K562 (cell line): ENCODE measurements around the gene CCDC69. TPM values are rescaled to one million over a fixed set of nuclear protein-coding genes. Genes with fewer than 3 reads are reported as not detected.
A peak's percentile ranks its signal among the peaks of the same experiment; 100 is the strongest.

Source experiments
- ATAC-seq: fragments of 200-7000 bp; cut with Tn5 transposase; 3 replicates; pipeline ENCODE4 v1.9.1; 2020; ENCODE audit warnings: moderate library complexity
- BruUV-seq: library from RNA; stranded (reverse); fragments of 400-500 nt; replicated peaks from 2 replicates; lab custom pipeline; 2021; lab: Mats Ljungman, UMichigan
- CTCF ChIA-PET: fragments of 300-600 bp; formaldehyde crosslinking; extraction: SDS; loops from one replicate; lab custom pipeline; 2021; ENCODE audit warnings: low intra/inter-chr PET ratio; lab: Yijun Ruan, JAX
- POLR2A ChIA-PET: fragments of 300-600, 350-650 bp; sonication (Branson Sonifier 250); formaldehyde crosslinking; extraction: SDS; loops from one replicate; lab custom pipeline; 2021; ENCODE audit warnings: antibody characterized with exemption, inconsistent platforms; lab: Yijun Ruan, JAX
- DNase-seq, 4 experiments: peaks; one replicate each; pipeline versions ENCODE4 v3.0.0 to v3.0.0-alpha.2; 2011 to 2018; ENCODE audit warnings: low spot score in 3 of 4, mixed read lengths in 3 of 4; ENCODE audit errors: extremely low read depth in 1 of 4
- FAIRE-seq: peaks from 2 replicates; lab custom pipeline; 2011; peaks lifted over from hg19 to GRCh38; lab: Jason Lieb, UNC
- H2AFZ ChIP-seq: 2 replicates; pipeline ENCODE4 v1.6.0; 2011; ENCODE audit warnings: low read depth, low read length, control low read depth, inconsistent platforms
- H3K27ac ChIP-seq: fragments of 200-600 bp; 3 replicates; pipeline ENCODE4 v1.8.0; 2011; ENCODE audit warnings: low read depth, mild to moderate bottlenecking, control low read depth, inconsistent platforms, low read length, moderate library complexity, mixed read lengths; ENCODE audit errors: extremely low read depth
- H3K27me3 ChIP-seq, 2 experiments: fragments of 300-600 bp in 1 of 2; 2 replicates in 1 of 2; 3 replicates in 1 of 2; pipeline versions ENCODE4 v1.6.0 to v1.8.0; 2011; ENCODE audit warnings: inconsistent platforms in 2 of 2, low read length in 2 of 2, mild to moderate bottlenecking in 1 of 2, mixed read lengths in 1 of 2, moderate library complexity in 1 of 2; ENCODE audit not compliant: control insufficient read depth in 2 of 2, insufficient read depth in 2 of 2
- H3K36me3 ChIP-seq: fragments of 300-600 bp; 3 replicates; pipeline ENCODE4 v1.8.0; 2011; ENCODE audit warnings: mild to moderate bottlenecking, low read length, inconsistent platforms; ENCODE audit not compliant: control insufficient read depth, insufficient read depth
- H3K4me1 ChIP-seq, 2 experiments: fragments of 200-600 bp in 1 of 2; replicated peaks in 1 of 2; 2 replicates in 1 of 2; 3 replicates in 1 of 2; pipeline versions ENCODE4 v1.5.1 to v1.8.0; 2011; ENCODE audit warnings: inconsistent platforms in 2 of 2, low read length in 2 of 2, mild to moderate bottlenecking in 1 of 2, mixed read lengths in 1 of 2, moderate library complexity in 1 of 2; ENCODE audit not compliant: control insufficient read depth in 2 of 2, insufficient read depth in 2 of 2
- H3K4me2 ChIP-seq: 2 replicates; pipeline ENCODE4 v1.6.1; 2011; ENCODE audit warnings: low read length, control low read depth, inconsistent platforms, mixed read lengths; ENCODE audit not compliant: insufficient read depth
- H3K4me3 ChIP-seq: fragments of 200-600 bp; sonication (generic), shearing (Covaris generic); 2 replicates; pipeline ENCODE4 v1.5.1; 2016; ENCODE audit warnings: control low read depth, inconsistent platforms
- H3K79me2 ChIP-seq: fragments of 200-600 bp; 3 replicates; pipeline ENCODE4 v1.8.0; 2011; ENCODE audit warnings: low read length, inconsistent platforms; ENCODE audit not compliant: control insufficient read depth, insufficient read depth
- H3K9ac ChIP-seq, 2 experiments: 2 replicates each; pipeline versions ENCODE4 v1.6.0 to v1.6.1; 2011; ENCODE audit warnings: low read depth in 2 of 2, low read length in 2 of 2, control low read depth in 1 of 2, inconsistent platforms in 1 of 2, mild to moderate bottlenecking in 1 of 2, mixed read lengths in 1 of 2; ENCODE audit not compliant: insufficient read depth in 1 of 2
- H3K9me1 ChIP-seq: one replicate; pipeline ENCODE4 v1.6.0; 2011; ENCODE audit warnings: inconsistent platforms, mild to moderate bottlenecking, low read length, moderate library complexity; ENCODE audit not compliant: control insufficient read depth, insufficient read depth
- H3K9me3 ChIP-seq: replicated peaks from 2 replicates; pipeline ENCODE4 v1.5.1; 2011; ENCODE audit warnings: low read depth, low read length, inconsistent platforms; ENCODE audit not compliant: control insufficient read depth, insufficient read depth
- H4K20me1 ChIP-seq: replicated peaks from 2 replicates; pipeline ENCODE4 v1.6.1; 2011; ENCODE audit warnings: low read length, inconsistent platforms, mixed read lengths; ENCODE audit not compliant: control insufficient read depth, insufficient read depth
- ARID2 ChIP-seq: fragments of 450-650 bp; IDR thresholded peaks from 2 replicates; pipeline ENCODE4 v1.6.1; 2017; ENCODE audit warnings: antibody characterized with exemption, mild to moderate bottlenecking
- ATF1 ChIP-seq, 2 experiments: fragments of 450-650 bp in 1 of 2; IDR thresholded peaks; 2 replicates each; pipeline ENCODE4 v1.6.1; 2016; ENCODE audit warnings: missing compliant biosample characterization in 1 of 2, missing genetic modification characterization in 1 of 2
- BHLHE40 ChIP-seq: IDR thresholded peaks from 2 replicates; pipeline ENCODE4 v1.6.1; 2011; ENCODE audit warnings: low read length, improper control_type of control experiment
- CBX8 ChIP-seq: fragments of 200-600 bp; sonication (generic); IDR thresholded peaks from 2 replicates; pipeline ENCODE4 v1.6.1; 2012; ENCODE audit warnings: borderline replicate concordance, mixed run types, low read depth, mild to moderate bottlenecking, moderate library complexity, mixed read lengths, low read length, control low read depth, inconsistent platforms; ENCODE audit not compliant: poor library complexity, severe bottlenecking; ENCODE audit errors: extremely low read depth
- CTBP1 ChIP-seq: fragments of 450-650 bp; IDR thresholded peaks from 2 replicates; pipeline ENCODE4 v1.6.1; 2016; ENCODE audit warnings: borderline replicate concordance
- GTF2A2 ChIP-seq: IDR thresholded peaks from 2 replicates; pipeline ENCODE4 v1.6.1; 2016; ENCODE audit warnings: mild to moderate bottlenecking, missing genetic modification characterization, missing compliant biosample characterization
- HNRNPUL1 ChIP-seq: fragments of 200-400 bp; formaldehyde crosslinking; IDR thresholded peaks from 2 replicates; pipeline ENCODE4 v1.6.1; 2017; ENCODE audit warnings: low read length
- MAZ ChIP-seq, 2 experiments: fragments of 450-650 bp in 1 of 2; sonication (generic) in 1 of 2; formaldehyde crosslinking; IDR thresholded peaks in 1 of 2; conservative IDR thresholded peaks in 1 of 2; 2 replicates each; pipeline versions ENCODE4 v1.4.0 to v1.5.0; 2020; ENCODE audit warnings: mild to moderate bottlenecking in 1 of 2, missing genetic modification reagents in 1 of 2
- MIER1 ChIP-seq: fragments of 450-650 bp; IDR thresholded peaks from 2 replicates; pipeline ENCODE4 v1.6.1; 2016; ENCODE audit warnings: antibody characterized with exemption, mild to moderate bottlenecking, low read depth
- NUFIP1 ChIP-seq: fragments of 450-650 bp; IDR thresholded peaks from 2 replicates; pipeline ENCODE4 v1.6.1; 2018; ENCODE audit not compliant: partially characterized antibody
- PHTF2 ChIP-seq: fragments of 250-450 bp; sonication (Bioruptor Pico); IDR thresholded peaks from 2 replicates; pipeline ENCODE4 v1.5.0; 2021; ENCODE audit warnings: mild to moderate bottlenecking
- RB1 ChIP-seq: fragments of 450-650 bp; IDR thresholded peaks from 2 replicates; pipeline ENCODE4 v1.6.1; 2017; ENCODE audit warnings: low read depth, mild to moderate bottlenecking
- TAL1 ChIP-seq: fragments of 450-650 bp; IDR thresholded peaks from 2 replicates; pipeline ENCODE4 v1.6.1; 2016; ENCODE audit warnings: mild to moderate bottlenecking
- ZNF134 ChIP-seq: fragments of 250-450 bp; sonication (Bioruptor Pico); conservative IDR thresholded peaks from 2 replicates; pipeline ENCODE4 v1.4.0; 2020
- ZNF707 ChIP-seq: fragments of 250-450 bp; sonication (Bioruptor Pico); conservative IDR thresholded peaks from 2 replicates; pipeline ENCODE4 v1.8.0; 2022; ENCODE audit warnings: inconsistent platforms, mild to moderate bottlenecking, moderate library complexity
- ZNF778 ChIP-seq: fragments of 450-650 bp; formaldehyde crosslinking; IDR thresholded peaks from 2 replicates; pipeline ENCODE4 v1.4.0; 2020; ENCODE audit warnings: mild to moderate bottlenecking, moderate library complexity
- WGBS: fragments of 100-300 bp; shearing (Covaris generic); methylation state at CpG from one replicate; pipeline ENCODE4 v1.1.6; 2016; ENCODE audit warnings: low coverage, mixed read lengths; ENCODE audit not compliant: insufficient coverage; ENCODE audit errors: missing lambda C conversion rate; 5-methylcytosine and 5-hydroxymethylcytosine counted together
- in situ Hi-C: fragments of 300-500 bp; cut with MboI; formaldehyde crosslinking; loops from 4 replicates; pipeline ENCODE4 v1.15.0; 2018; ENCODE audit warnings: inconsistent platforms, mixed read lengths
- intact Hi-C: fragments of 100-400 bp; cut with micrococcal nuclease; formaldehyde crosslinking; loops from 2 replicates; pipeline ENCODE4 v1.14.2; 2022
- polyA plus RNA-seq, 8 experiments: library from polyadenylated mRNA; depleted of rRNA in 4 of 8; stranded (reverse) in 5 of 8; unstranded in 3 of 8; fragments of >200 nt; fragmentation: Nextera tagmentation in 2 of 8; fragmentation: Illumina TruSeq in 1 of 8; extraction: Ambion mirVana in 2 of 8; extraction: Trizol in 1 of 8; gene quantifications; 2 replicates each; pipeline versions ENCODE4 v1.2.1 to v1.2.3, GENCODE V29; 2011 to 2014; ENCODE audit warnings: inconsistent platforms in 1 of 8, missing spikeins in 1 of 8
- total RNA-seq, 7 experiments: library from RNA; depleted of rRNA in 6 of 7; stranded (reverse); fragments of >200 nt in 6 of 7; fragmentation: Illumina TruSeq in 2 of 7; extraction: Trizol in 2 of 7; gene quantifications; 2 replicates each; pipeline versions ENCODE4 v1.2.1 to v1.2.3, GENCODE V29; 2011 to 2021; ENCODE audit warnings: low replicate concordance in 1 of 7
- TF ChIP-seq, protein P1 (sequence below): fragments of 250-450 bp; sonication (Bioruptor Pico); IDR thresholded peaks from 2 replicates; pipeline ENCODE4 v1.5.0; 2021; ENCODE audit warnings: mild to moderate bottlenecking, borderline replicate concordance
- TF ChIP-seq, protein P2 (sequence below): sonication (generic); formaldehyde crosslinking; IDR thresholded peaks from 2 replicates; pipeline ENCODE4 v1.9.0; 2022; ENCODE audit warnings: mild to moderate bottlenecking, missing genetic modification reagents

Gene CCDC69
- total and polyA plus RNA-seq, 9 of the 15 experiments (the other 6 are each of a cell fraction or from before 2014, with no cell fraction given): 0.65 to 12.2 (median 7.6) TPM

DNA sequence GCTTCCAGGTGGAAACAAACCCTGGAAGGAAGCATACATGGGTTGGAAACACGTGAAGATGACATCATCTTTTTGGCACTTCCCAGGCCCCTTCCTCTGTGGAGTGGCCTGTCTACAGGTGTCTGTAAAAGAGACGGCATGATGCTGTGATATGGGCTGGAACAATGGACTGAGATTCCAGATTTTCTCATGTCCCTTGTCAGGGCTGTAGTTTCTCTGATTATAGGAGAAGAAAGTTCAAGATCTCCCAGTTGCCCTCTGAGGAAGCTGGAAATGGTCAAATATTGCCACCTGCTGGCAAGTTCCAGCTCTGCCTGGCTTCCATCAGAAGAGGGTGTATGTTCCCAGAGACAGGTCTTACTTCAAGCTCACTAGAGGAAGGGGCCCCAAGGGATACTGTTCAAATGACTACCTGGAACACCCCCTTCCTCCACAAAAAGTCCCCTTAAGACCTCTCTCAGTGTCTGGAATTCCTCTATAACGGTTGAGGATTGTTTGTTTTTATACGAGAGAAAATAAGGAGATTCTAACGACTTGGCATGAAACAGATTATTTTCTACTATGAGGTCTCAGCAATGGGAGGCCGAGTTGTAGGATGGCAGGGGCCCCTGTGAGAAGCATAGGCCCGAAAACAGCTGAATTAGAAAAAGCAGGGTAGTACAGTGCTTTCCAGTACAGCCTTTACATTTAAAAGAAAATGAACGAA lies 59.1 kb downstream of the CCDC69 start:
- BruUV-seq: no TSS peak
- Histone ChIP-seq H3K9me3 (no peaks in the 10 kb centered on the region), H3K27me3 (peaks cover 2 to 11% of the 10 kb centered on the region in 2 experiments; a peak in 3 of 5 replicates), H3K4me2 (no peak overlapping the region), H3K9me1 (no peaks in the 10 kb centered on the region), H3K36me3 (no peaks in the 10 kb centered on the region), H3K4me3 (no peak overlapping the region), H2AFZ (no peak overlapping the region; the same call in 1 of the 2 replicates), H4K20me1 (no peaks in the 10 kb centered on the region; the same call in 1 of the 2 replicates), H3K79me2 (no peaks in the 10 kb centered on the region), H3K9ac (no peak overlapping the region), H3K27ac (no peak overlapping the region), H3K4me1 (no peaks in the 10 kb centered on the region; a peak in 1 of 5 replicates)
- DNase-seq: peak; percentile 64 to 87 (median 71)
- peak; percentile 98 for FAIRE-seq
- peak; percentile 99 for ATAC-seq
- ChIA-PET CTCF (interaction anchor here (0.6 to 2.2 kb wide), 7 partner anchors 37 to 163 kb away, joined by 4 to 30 read pairs (median 10); no protein-coding TSS in a partner anchor), POLR2A (interaction anchor here (0.5 to 1.7 kb wide), 5 partner anchors 36 to 164 kb away, joined by 3 to 12 read pairs (median 3); no protein-coding TSS in a partner anchor)
- in situ Hi-C loops: loop anchor here (5.0 kb wide), 1 partner anchor 43 kb away; no protein-coding TSS in a partner anchor
- 21% methylated on average over 8 of the region's 8 CpGs for WGBS
- intact Hi-C loops: loop anchor here (1.0 to 10.0 kb wide), 7 partner anchors 39 to 600 kb away; no protein-coding TSS in a partner anchor
- TF ChIP-seq ZNF707 (CRISPR knock-in tag): no peak
- peak; percentile 78; the same call in 1 of the 2 replicates for TF ChIP-seq ARID2
- TF ChIP-seq, protein P1, sequence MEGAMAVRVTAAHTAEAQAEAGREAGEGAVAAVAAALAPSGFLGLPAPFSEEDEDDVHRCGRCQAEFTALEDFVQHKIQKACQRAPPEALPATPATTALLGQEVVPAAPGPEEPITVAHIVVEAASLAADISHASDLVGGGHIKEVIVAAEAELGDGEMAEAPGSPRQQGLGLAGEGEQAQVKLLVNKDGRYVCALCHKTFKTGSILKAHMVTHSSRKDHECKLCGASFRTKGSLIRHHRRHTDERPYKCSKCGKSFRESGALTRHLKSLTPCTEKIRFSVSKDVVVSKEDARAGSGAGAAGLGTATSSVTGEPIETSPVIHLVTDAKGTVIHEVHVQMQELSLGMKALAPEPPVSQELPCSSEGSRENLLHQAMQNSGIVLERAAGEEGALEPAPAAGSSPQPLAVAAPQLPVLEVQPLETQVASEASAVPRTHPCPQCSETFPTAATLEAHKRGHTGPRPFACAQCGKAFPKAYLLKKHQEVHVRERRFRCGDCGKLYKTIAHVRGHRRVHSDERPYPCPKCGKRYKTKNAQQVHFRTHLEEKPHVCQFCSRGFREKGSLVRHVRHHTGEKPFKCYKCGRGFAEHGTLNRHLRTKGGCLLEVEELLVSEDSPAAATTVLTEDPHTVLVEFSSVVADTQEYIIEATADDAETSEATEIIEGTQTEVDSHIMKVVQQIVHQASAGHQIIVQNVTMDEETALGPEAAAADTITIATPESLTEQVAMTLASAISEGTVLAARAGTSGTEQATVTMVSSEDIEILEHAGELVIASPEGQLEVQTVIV (CRISPR knock-in tag): no peak
- TF ChIP-seq RB1: peak; percentile 40; the same call in 1 of the 2 replicates
- no peak for TF ChIP-seq ZNF134
- TF ChIP-seq PHTF2 (CRISPR knock-in tag): no peak
- peak; percentile 18 to 41; a peak in 1 of 4 replicates for TF ChIP-seq MAZ (CRISPR knock-in tag; conservative IDR thresholded peaks at IDR 0.05 in 1 of 2, IDR thresholded peaks at IDR 0.05 in 1 of 2)
- no peak for TF ChIP-seq HNRNPUL1
- peak; percentile 35; the same call in 1 of the 2 replicates for TF ChIP-seq CTBP1
- TF ChIP-seq ZNF778: no peak
- TF ChIP-seq NUFIP1: no peak
- 0 out of 2 replicates have a peak, but pooled peaks have one; percentile 18 for TF ChIP-seq BHLHE40
- TF ChIP-seq, protein P2, sequence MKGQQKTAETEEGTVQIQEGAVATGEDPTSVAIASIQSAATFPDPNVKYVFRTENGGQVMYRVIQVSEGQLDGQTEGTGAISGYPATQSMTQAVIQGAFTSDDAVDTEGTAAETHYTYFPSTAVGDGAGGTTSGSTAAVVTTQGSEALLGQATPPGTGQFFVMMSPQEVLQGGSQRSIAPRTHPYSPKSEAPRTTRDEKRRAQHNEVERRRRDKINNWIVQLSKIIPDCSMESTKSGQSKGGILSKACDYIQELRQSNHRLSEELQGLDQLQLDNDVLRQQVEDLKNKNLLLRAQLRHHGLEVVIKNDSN (CRISPR knock-in tag): no peak
- no peak for TF ChIP-seq ATF1 (CRISPR knock-in tag; IDR thresholded peaks at IDR 0.05)
- TF ChIP-seq ATF1 (tag; IDR thresholded peaks at IDR 0.05): 0 out of 2 replicates have a peak, but pooled peaks have one; percentile 14
- no peak for TF ChIP-seq CBX8
- no peak for TF ChIP-seq MIER1
- TF ChIP-seq GTF2A2: no peak
- TF ChIP-seq TAL1: no peak
